ENCODE results near the gene IL4R. TPM values are rescaled to one million over a fixed set of nuclear protein-coding genes. Genes with fewer than 3 reads are reported as not detected.

Gene IL4R
- total and polyA plus RNA-seq, 2 experiments from 2014 or later, result 6.4 to 17.6 TPM

GRCh38 chr16:27374221-27374803 lies 60.5 kb downstream of the IL4R start (continued):
- TF ChIP-seq, protein P1, sequence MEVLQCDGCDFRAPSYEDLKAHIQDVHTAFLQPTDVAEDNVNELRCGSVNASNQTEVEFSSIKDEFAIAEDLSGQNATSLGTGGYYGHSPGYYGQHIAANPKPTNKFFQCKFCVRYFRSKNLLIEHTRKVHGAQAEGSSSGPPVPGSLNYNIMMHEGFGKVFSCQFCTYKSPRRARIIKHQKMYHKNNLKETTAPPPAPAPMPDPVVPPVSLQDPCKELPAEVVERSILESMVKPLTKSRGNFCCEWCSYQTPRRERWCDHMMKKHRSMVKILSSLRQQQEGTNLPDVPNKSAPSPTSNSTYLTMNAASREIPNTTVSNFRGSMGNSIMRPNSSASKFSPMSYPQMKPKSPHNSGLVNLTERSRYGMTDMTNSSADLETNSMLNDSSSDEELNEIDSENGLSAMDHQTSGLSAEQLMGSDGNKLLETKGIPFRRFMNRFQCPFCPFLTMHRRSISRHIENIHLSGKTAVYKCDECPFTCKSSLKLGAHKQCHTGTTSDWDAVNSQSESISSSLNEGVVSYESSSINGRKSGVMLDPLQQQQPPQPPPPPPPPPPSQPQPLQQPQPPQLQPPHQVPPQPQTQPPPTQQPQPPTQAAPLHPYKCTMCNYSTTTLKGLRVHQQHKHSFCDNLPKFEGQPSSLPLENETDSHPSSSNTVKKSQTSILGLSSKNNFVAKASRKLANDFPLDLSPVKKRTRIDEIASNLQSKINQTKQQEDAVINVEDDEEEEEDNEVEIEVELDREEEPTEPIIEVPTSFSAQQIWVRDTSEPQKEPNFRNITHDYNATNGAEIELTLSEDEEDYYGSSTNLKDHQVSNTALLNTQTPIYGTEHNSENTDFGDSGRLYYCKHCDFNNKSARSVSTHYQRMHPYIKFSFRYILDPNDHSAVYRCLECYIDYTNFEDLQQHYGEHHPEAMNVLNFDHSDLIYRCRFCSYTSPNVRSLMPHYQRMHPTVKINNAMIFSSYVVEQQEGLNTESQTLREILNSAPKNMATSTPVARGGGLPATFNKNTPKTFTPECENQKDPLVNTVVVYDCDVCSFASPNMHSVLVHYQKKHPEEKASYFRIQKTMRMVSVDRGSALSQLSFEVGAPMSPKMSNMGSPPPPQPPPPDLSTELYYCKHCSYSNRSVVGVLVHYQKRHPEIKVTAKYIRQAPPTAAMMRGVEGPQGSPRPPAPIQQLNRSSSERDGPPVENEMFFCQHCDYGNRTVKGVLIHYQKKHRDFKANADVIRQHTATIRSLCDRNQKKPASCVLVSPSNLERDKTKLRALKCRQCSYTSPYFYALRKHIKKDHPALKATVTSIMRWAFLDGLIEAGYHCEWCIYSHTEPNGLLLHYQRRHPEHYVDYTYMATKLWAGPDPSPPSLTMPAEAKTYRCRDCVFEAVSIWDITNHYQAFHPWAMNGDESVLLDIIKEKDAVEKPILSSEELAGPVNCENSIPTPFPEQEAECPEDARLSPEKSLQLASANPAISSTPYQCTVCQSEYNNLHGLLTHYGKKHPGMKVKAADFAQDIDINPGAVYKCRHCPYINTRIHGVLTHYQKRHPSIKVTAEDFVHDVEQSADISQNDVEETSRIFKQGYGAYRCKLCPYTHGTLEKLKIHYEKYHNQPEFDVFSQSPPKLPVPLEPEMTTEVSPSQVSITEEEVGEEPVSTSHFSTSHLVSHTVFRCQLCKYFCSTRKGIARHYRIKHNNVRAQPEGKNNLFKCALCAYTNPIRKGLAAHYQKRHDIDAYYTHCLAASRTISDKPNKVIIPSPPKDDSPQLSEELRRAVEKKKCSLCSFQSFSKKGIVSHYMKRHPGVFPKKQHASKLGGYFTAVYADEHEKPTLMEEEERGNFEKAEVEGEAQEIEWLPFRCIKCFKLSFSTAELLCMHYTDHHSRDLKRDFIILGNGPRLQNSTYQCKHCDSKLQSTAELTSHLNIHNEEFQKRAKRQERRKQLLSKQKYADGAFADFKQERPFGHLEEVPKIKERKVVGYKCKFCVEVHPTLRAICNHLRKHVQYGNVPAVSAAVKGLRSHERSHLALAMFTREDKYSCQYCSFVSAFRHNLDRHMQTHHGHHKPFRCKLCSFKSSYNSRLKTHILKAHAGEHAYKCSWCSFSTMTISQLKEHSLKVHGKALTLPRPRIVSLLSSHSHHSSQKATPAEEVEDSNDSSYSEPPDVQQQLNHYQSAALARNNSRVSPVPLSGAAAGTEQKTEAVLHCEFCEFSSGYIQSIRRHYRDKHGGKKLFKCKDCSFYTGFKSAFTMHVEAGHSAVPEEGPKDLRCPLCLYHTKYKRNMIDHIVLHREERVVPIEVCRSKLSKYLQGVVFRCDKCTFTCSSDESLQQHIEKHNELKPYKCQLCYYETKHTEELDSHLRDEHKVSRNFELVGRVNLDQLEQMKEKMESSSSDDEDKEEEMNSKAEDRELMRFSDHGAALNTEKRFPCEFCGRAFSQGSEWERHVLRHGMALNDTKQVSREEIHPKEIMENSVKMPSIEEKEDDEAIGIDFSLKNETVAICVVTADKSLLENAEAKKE (CRISPR knock-in tag; IDR thresholded peaks at IDR 0.05), result no peak
- no peak for TF ChIP-seq EZH2 (IDR thresholded peaks at IDR 0.05; ENCODE audit: low read depth, unreplicated experiment)
- TF ChIP-seq NANOG (IDR thresholded peaks at IDR 0.05; ENCODE audit: borderline replicate concordance), result no peak
- no peak for TF ChIP-seq STAT1 (IDR thresholded peaks at IDR 0.05; ENCODE audit: unreplicated experiment)
- TF ChIP-seq ZNF114 (CRISPR knock-in tag; IDR thresholded peaks at IDR 0.05), result no peak

DNA sequence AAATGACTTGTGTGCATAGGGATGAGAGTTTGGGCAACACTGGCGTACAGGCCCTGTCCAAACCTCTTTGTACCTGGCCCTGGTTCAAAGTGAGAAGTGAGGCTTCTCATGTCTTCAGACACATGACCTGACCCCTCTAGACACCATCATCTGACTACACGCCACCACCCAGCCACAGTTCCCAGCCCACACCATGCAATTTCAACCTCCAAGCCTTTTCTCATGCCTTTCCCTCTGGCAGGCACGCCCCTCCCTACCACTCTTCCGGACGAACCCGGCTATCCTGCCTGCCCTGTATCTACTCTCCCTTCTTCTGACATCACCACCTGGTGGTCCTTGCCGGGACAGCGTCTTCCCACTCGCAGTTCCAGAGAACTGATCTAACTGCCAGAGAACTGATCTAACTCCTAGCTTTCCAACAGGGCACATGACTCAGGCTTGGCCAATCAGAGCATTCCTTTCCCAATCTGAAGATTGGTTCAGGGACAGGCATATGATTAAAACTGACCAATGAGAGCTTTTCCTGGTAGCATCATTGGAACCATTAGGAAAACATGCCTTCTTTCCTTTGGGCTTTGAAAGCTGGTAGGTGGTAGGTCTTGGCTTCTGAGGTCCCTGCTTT lies 61.1 kb downstream of the IL4R start:
- H3K27me3 Mint-ChIP-seq (ENCODE audit: insufficient read depth, low read depth, poor library complexity), result peaks cover 5% of the 10 kb centered on the region
- TF ChIP-seq POLR2AphosphoS5 (IDR thresholded peaks at IDR 0.05; ENCODE audit: low read depth), result no peak
- no peak for TF ChIP-seq CREB1 (CRISPR knock-in tag; IDR thresholded peaks at IDR 0.05; ENCODE audit: low read depth)
- TF ChIP-seq, protein P2, sequence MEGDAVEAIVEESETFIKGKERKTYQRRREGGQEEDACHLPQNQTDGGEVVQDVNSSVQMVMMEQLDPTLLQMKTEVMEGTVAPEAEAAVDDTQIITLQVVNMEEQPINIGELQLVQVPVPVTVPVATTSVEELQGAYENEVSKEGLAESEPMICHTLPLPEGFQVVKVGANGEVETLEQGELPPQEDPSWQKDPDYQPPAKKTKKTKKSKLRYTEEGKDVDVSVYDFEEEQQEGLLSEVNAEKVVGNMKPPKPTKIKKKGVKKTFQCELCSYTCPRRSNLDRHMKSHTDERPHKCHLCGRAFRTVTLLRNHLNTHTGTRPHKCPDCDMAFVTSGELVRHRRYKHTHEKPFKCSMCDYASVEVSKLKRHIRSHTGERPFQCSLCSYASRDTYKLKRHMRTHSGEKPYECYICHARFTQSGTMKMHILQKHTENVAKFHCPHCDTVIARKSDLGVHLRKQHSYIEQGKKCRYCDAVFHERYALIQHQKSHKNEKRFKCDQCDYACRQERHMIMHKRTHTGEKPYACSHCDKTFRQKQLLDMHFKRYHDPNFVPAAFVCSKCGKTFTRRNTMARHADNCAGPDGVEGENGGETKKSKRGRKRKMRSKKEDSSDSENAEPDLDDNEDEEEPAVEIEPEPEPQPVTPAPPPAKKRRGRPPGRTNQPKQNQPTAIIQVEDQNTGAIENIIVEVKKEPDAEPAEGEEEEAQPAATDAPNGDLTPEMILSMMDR (conservative IDR thresholded peaks at IDR 0.05; ENCODE audit: low read depth in 2 of 2), result peak; percentile 70 to 74
- no peak for TF ChIP-seq EZH2 (IDR thresholded peaks at IDR 0.05; ENCODE audit: low read depth, unreplicated experiment)
- TF ChIP-seq ZNF331 (CRISPR knock-in tag; IDR thresholded peaks at IDR 0.05; ENCODE audit: low read depth), result no peak
- TF ChIP-seq, protein P3, sequence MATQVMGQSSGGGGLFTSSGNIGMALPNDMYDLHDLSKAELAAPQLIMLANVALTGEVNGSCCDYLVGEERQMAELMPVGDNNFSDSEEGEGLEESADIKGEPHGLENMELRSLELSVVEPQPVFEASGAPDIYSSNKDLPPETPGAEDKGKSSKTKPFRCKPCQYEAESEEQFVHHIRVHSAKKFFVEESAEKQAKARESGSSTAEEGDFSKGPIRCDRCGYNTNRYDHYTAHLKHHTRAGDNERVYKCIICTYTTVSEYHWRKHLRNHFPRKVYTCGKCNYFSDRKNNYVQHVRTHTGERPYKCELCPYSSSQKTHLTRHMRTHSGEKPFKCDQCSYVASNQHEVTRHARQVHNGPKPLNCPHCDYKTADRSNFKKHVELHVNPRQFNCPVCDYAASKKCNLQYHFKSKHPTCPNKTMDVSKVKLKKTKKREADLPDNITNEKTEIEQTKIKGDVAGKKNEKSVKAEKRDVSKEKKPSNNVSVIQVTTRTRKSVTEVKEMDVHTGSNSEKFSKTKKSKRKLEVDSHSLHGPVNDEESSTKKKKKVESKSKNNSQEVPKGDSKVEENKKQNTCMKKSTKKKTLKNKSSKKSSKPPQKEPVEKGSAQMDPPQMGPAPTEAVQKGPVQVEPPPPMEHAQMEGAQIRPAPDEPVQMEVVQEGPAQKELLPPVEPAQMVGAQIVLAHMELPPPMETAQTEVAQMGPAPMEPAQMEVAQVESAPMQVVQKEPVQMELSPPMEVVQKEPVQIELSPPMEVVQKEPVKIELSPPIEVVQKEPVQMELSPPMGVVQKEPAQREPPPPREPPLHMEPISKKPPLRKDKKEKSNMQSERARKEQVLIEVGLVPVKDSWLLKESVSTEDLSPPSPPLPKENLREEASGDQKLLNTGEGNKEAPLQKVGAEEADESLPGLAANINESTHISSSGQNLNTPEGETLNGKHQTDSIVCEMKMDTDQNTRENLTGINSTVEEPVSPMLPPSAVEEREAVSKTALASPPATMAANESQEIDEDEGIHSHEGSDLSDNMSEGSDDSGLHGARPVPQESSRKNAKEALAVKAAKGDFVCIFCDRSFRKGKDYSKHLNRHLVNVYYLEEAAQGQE (IDR thresholded peaks at IDR 0.05; ENCODE audit: unreplicated experiment), result no peak

More for the DNA sequence above, 61.1 kb downstream of the IL4R start:
- Histone ChIP-seq H3K4me2 (no peak overlapping the region), H3K27ac (ENCODE audit: low read depth) (no peak overlapping the region), H3K4me1 (ENCODE audit: insufficient read depth) (no peaks in the 10 kb centered on the region), H4K20me1 (replicated peaks; ENCODE audit: insufficient read depth) (no peaks in the 10 kb centered on the region), H3K27me3 (ENCODE audit: insufficient read depth) (no peaks in the 10 kb centered on the region), H3K4me3 (no peak overlapping the region), H3F3A (replicated peaks; ENCODE audit: low read depth) (no peaks in the 10 kb centered on the region), H2AFZ (0 out of 2 replicates have a peak overlapping the region, but pooled peaks have one; percentile 0), H3K9me2 (ENCODE audit: insufficient read depth) (0 out of 2 replicates have a peak, but pooled peaks cover 3% of the 10 kb centered on the region), H3K79me2 (replicated peaks; ENCODE audit: insufficient read depth) (no peaks in the 10 kb centered on the region), H3K36me3 (ENCODE audit: insufficient read depth) (no peaks in the 10 kb centered on the region)
- peak; percentile 97 for DNase-seq (ENCODE audit: low spot score)
- no peak overlapping the region for H3K27ac Mint-ChIP-seq
- H3K4me1 Mint-ChIP-seq, result no peaks in the 10 kb centered on the region
- H3K36me3 Mint-ChIP-seq (ENCODE audit: low read depth), result no peaks in the 10 kb centered on the region
- peaks cover 3% of the 10 kb centered on the region; the same call in 2 of the 3 replicates for H3K9me3 Mint-ChIP-seq
- ATAC-seq, result peak; percentile 100
- no peak overlapping the region for H3K4me3 Mint-ChIP-seq

Data from GM23338 (cell line).